SU-DHL-6 (cell line): ENCODE results near the gene PNRC1.
A peak's percentile ranks its signal among the peaks of the same experiment; 100 is the strongest.

Source experiments
- H2AFZ ChIP-seq: fragments of 200-600 bp; sonication (generic); 2 replicates; pipeline ENCODE4 v1.6.1; 2014; ENCODE audit warnings: low read depth, mild to moderate bottlenecking, moderate library complexity, mixed read lengths, antibody characterized with exemption, low read length; ENCODE audit not compliant: severe bottlenecking
- H3F3A ChIP-seq: fragments of 200-600 bp; shearing (Covaris generic); 2 replicates; pipeline ENCODE4 v1.6.0; 2016; ENCODE audit warnings: antibody characterized with exemption, mild to moderate bottlenecking; ENCODE audit not compliant: insufficient read depth
- H3K27ac ChIP-seq: fragments of 200-600 bp; sonication (generic); 2 replicates; pipeline ENCODE4 v1.5.1; 2016; ENCODE audit warnings: low read depth, mild to moderate bottlenecking, low read length, moderate library complexity, mixed read lengths
- H3K27me3 ChIP-seq: fragments of 200-600 bp; sonication (generic), shearing (Covaris generic); 2 replicates; pipeline ENCODE4 v1.6.0; 2014; ENCODE audit warnings: mild to moderate bottlenecking, low read length
- H3K36me3 ChIP-seq: fragments of 200-600 bp; sonication (generic); 2 replicates; pipeline ENCODE4 v1.6.1; 2014; ENCODE audit warnings: mild to moderate bottlenecking, low read length, mixed read lengths
- H3K4me2 ChIP-seq: fragments of 300-600, 200-600 bp; shearing (Covaris generic), sonication (generic); 2 replicates; pipeline ENCODE4 v1.6.0; 2014; ENCODE audit warnings: low read length, low read depth, mild to moderate bottlenecking; ENCODE audit not compliant: poor library complexity, severe bottlenecking
- H3K4me3 ChIP-seq: fragments of 200-600 bp; sonication (generic); 2 replicates; pipeline ENCODE4 v1.5.1; 2014; ENCODE audit warnings: antibody characterized with exemption, low read length, mild to moderate bottlenecking, mixed read lengths; ENCODE audit not compliant: insufficient read depth, poor library complexity, severe bottlenecking
- H3K79me2 ChIP-seq: fragments of 200-600 bp; sonication (generic); 2 replicates; pipeline ENCODE4 v1.6.1; 2014; ENCODE audit warnings: mild to moderate bottlenecking, low read length, moderate library complexity; ENCODE audit not compliant: insufficient read depth
- H3K9ac ChIP-seq: fragments of 200-600 bp; sonication (generic); 2 replicates; pipeline ENCODE4 v1.7.0; 2014; ENCODE audit warnings: mild to moderate bottlenecking, low read length
- H3K9me2 ChIP-seq: fragments of 200-600 bp; sonication (generic); replicated peaks from 2 replicates; pipeline ENCODE4 v1.6.1; 2014; ENCODE audit warnings: low read length; ENCODE audit not compliant: insufficient read depth
- H3K9me3 ChIP-seq: fragments of 200-600 bp; sonication (generic); 2 replicates; pipeline ENCODE4 v1.6.1; 2014; ENCODE audit warnings: low read length, mixed read lengths; ENCODE audit not compliant: insufficient read depth
- H4K20me1 ChIP-seq: fragments of 200-600 bp; sonication (generic); 2 replicates; pipeline ENCODE4 v1.6.1; 2014; ENCODE audit warnings: low read depth, mild to moderate bottlenecking, antibody characterized with exemption, low read length, moderate library complexity, mixed read lengths
- CTCF ChIP-seq: fragments of 200-600 bp; sonication (generic); IDR thresholded peaks from one replicate; pipeline ENCODE4 v1.5.1; 2017; ENCODE audit warnings: antibody characterized with exemption, mild to moderate bottlenecking, low read length, moderate library complexity; ENCODE audit not compliant: insufficient read depth, poor library complexity, severe bottlenecking
- EZH2phosphoT487 ChIP-seq: fragments of 200-600 bp; sonication (generic), shearing (Covaris generic); conservative IDR thresholded peaks from 2 replicates; pipeline ENCODE4 v1.6.1; 2018; ENCODE audit warnings: mild to moderate bottlenecking, antibody characterized with exemption, low read length, moderate library complexity, mixed read lengths

The PNRC1 gene

DNA sequence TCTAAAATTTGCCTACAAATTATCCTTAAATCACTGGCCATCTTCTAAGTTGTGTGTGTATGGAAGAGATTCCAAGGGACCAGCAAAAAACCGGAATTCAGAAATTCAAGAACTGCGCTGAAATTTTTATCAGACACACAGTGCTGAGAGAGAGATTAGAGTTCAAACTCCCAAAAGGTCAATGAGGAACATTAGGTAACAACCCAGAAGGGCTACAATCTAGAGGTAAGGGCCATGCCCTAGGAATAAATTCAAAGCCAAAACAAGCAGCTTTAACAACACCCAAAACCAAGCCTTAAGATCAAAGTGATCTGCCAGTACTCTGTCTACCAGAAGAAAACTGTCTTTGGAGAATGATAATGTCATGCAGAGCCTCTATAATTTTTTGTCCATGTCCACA, 19.6 kb downstream of the PNRC1 start:
- Histone ChIP-seq H3K79me2 (no peaks in the 10 kb centered on the region), H3K4me3 (no peak overlapping the region), H3K36me3 (no peaks in the 10 kb centered on the region), H3K4me2 (no peak overlapping the region), H3K9me2 (no peaks in the 10 kb centered on the region), H3F3A (no peaks in the 10 kb centered on the region), H3K9ac (no peak overlapping the region), H3K9me3 (no peaks in the 10 kb centered on the region), H4K20me1 (no peaks in the 10 kb centered on the region), H3K27ac (no peak overlapping the region), H2AFZ (no peak overlapping the region), H3K27me3 (no peaks in the 10 kb centered on the region)
- no peak for TF ChIP-seq CTCF
- no peak for TF ChIP-seq EZH2phosphoT487

- Histone ChIP-seq H3K79me2 (no peaks in the 10 kb centered on the region), H3K9me2 (no peaks in the 10 kb centered on the region), H3K27ac (no peak overlapping the region), H3K36me3 (no peaks in the 10 kb centered on the region), H3F3A (no peaks in the 10 kb centered on the region), H3K4me2 (no peak overlapping the region), H4K20me1 (no peaks in the 10 kb centered on the region), H3K27me3 (no peaks in the 10 kb centered on the region), H3K9me3 (no peaks in the 10 kb centered on the region), H2AFZ (no peak overlapping the region), H3K9ac (no peak overlapping the region), H3K4me3 (no peak overlapping the region)
- TF ChIP-seq CTCF (no peak), EZH2phosphoT487 (no peak)
Measured at GRCh38 chr6:89110284-89110683, 29.7 kb downstream of the PNRC1 start.

DNA sequence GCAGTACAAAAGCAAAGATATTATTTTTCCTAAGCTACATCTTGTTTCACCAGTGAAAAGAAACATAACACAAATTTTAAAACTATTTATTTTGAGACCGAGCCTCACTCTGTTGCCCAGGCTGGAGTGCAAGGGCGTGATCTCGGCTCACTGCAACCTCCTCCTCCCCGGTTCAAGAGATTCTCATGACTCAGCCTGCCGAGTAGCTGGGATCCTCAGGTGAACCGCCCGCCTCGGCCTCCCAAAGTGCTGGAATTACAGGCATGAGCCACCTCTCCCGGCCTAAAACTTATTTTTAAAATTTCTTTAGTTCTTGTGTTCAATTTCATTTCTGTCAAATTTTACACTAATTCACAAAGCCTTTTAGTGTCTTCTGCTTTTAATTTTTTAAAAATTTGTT, 31.4 kb downstream of the PNRC1 start:
- no peaks in the 10 kb centered on the region for H3K79me2 ChIP-seq
- H3K9ac ChIP-seq, result no peak overlapping the region
- H3F3A ChIP-seq, result no peaks in the 10 kb centered on the region
- H3K27ac ChIP-seq, result no peak overlapping the region
- no peak overlapping the region for H3K4me2 ChIP-seq
- TF ChIP-seq CTCF (no peak), EZH2phosphoT487 (no peak)
- no peaks in the 10 kb centered on the region for H3K9me2 ChIP-seq
- no peaks in the 10 kb centered on the region for H3K9me3 ChIP-seq
- H4K20me1 ChIP-seq, result no peaks in the 10 kb centered on the region
- no peaks in the 10 kb centered on the region for H3K27me3 ChIP-seq
- H3K4me3 ChIP-seq, result no peak overlapping the region
- no peak overlapping the region for H2AFZ ChIP-seq
- H3K36me3 ChIP-seq, result no peaks in the 10 kb centered on the region

DNA sequence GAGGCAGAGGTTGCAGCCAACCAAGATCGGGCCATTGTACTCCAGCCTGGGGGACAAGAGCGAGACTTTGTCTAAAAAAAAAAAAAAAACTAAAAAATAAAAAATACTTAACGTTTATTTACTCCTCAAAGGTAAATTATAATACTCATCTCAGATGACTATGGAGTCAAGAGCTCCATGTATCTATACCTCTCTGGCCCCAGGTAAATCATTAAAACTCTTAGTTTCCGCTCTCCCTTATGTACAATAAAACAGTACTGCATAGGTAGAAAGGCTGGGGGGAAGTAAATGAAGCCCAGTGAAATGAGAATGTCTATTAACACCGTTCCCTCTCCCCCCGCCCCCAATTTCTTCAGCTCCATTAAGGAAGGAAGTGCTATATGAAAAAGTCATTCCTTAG, 36.2 kb downstream of the PNRC1 start:
- TF ChIP-seq CTCF (no peak), EZH2phosphoT487 (no peak)
- Histone ChIP-seq H3F3A (no peaks in the 10 kb centered on the region), H3K4me3 (no peak overlapping the region), H3K9me3 (no peaks in the 10 kb centered on the region), H3K27me3 (no peaks in the 10 kb centered on the region), H3K4me2 (peak overlapping the region; percentile 59), H3K9ac (no peak overlapping the region), H4K20me1 (no peaks in the 10 kb centered on the region), H3K36me3 (no peaks in the 10 kb centered on the region), H3K79me2 (no peaks in the 10 kb centered on the region), H2AFZ (peak overlapping the region; percentile 73), H3K27ac (no peak overlapping the region), H3K9me2 (no peaks in the 10 kb centered on the region)
